Lung (tissue), 16 donors: ENCODE measurements around the gene ARMC7. TPM values are rescaled to one million over a fixed set of nuclear protein-coding genes. Genes with fewer than 3 reads are reported as not detected.

Experiments
- ATAC-seq: fragments of 200-7000 bp; cut with Tn5 transposase; one replicate; pipeline ENCODE4 v1.9.1; 2020; ENCODE audit warnings: moderate number of reproducible peaks; ENCODE audit not compliant: insufficient read depth, low FRiP score
- DNase-seq, 3 donors: peaks; one replicate each; pipeline ENCODE4 v3.0.0-alpha.2; 2013 to 2017
- H3K27ac ChIP-seq, 2 donors: one replicate each; pipeline ENCODE4 v1.5.1; 2013; ENCODE audit warnings: mild to moderate bottlenecking in 2 of 2, moderate library complexity in 2 of 2, control low read depth in 1 of 2, inconsistent platforms in 1 of 2, low read depth in 1 of 2, low read length in 1 of 2
- H3K27me3 ChIP-seq, 3 donors: one replicate each; pipeline ENCODE4 v1.5.1; 2013; ENCODE audit warnings: low read length in 2 of 3; ENCODE audit not compliant: control insufficient read depth in 3 of 3, insufficient read depth in 3 of 3
- H3K36me3 ChIP-seq, 4 donors: one replicate each; pipeline ENCODE4 v1.5.1; 2013; ENCODE audit warnings: low read length in 4 of 4, mild to moderate bottlenecking in 1 of 4, moderate library complexity in 1 of 4; ENCODE audit not compliant: control insufficient read depth in 4 of 4, insufficient read depth in 4 of 4
- H3K4me1 ChIP-seq, 5 donors: one replicate each; pipeline ENCODE4 v1.5.1; 2013; ENCODE audit warnings: low read length in 5 of 5, mild to moderate bottlenecking in 2 of 5, moderate library complexity in 1 of 5; ENCODE audit not compliant: control insufficient read depth in 5 of 5, insufficient read depth in 5 of 5
- H3K4me3 ChIP-seq: one replicate; pipeline ENCODE4 v1.5.1; 2013; ENCODE audit warnings: mild to moderate bottlenecking, control low read depth, moderate library complexity
- H3K9ac ChIP-seq, 2 donors: one replicate each; pipeline ENCODE4 v1.5.1; 2013; ENCODE audit warnings: low read length in 2 of 2, control low read depth in 1 of 2; ENCODE audit not compliant: insufficient read depth in 1 of 2
- H3K9me3 ChIP-seq, 4 donors: one replicate each; pipeline ENCODE4 v1.5.1; 2013; ENCODE audit warnings: low read length in 3 of 4, mild to moderate bottlenecking in 1 of 4, moderate library complexity in 1 of 4; ENCODE audit not compliant: control insufficient read depth in 4 of 4, insufficient read depth in 3 of 4
- WGBS, 2 donors: extraction: QIAGEN DNeasy Blood & Tissue Kit; methylation state at CpG; one replicate each; pipeline ENCODE4 v1.1.7; 2013; 5-methylcytosine and 5-hydroxymethylcytosine counted together
- long read RNA-seq, 5 donors: transcript quantifications; one replicate each; lab custom pipeline, GENCODE V29; 2026
- polyA plus RNA-seq, 2 donors: library from polyadenylated mRNA; stranded (reverse); fragments of 200-250 nt; gene quantifications; one replicate each; pipeline ENCODE4 v1.2.1, GENCODE V29; 2013
- total RNA-seq, 2 donors: library from RNA; depleted of rRNA in 1 of 2; stranded (reverse); fragments of >200 nt in 1 of 2; gene quantifications; one replicate each; pipeline ENCODE4 v1.2.1, GENCODE V29; 2014 to 2021
- TF ChIP-seq, protein P1 (sequence below): IDR thresholded peaks from 2 replicates; pipeline ENCODE4 v1.5.1; 2012; ENCODE audit warnings: mild to moderate bottlenecking; ENCODE audit errors: control extremely low read depth, extremely low read depth
- donor health status: control.
- donor health status: control.
- donor health status: Bipolar disorder and iron deficiency.
- donor health status: healthy.
- donor health status: DM: yes; HTN: yes; CAD: no.

ARMC7 gene
- total RNA-seq (10 to 100 TPM in 1 of 2 donors, 1 to 10 TPM in 1; 8.1 to 19.2 TPM), polyA plus RNA-seq (10 to 100 TPM; 10.2 to 13.5 TPM)
- long read RNA-seq, donor 1, partial matches to known transcripts = 0 of 5 reads
- long read RNA-seq, donor 1, other reads (novel, unspliced or antisense) = 0 of 5 reads
- long read RNA-seq, donor 2, partial matches to known transcripts = 0 of 1 reads
- long read RNA-seq, donor 2, other reads (novel, unspliced or antisense) = 0 of 1 reads
- long read RNA-seq, donor 3, partial matches to known transcripts = 0 of 17 reads
- long read RNA-seq, donor 3, other reads (novel, unspliced or antisense) = 15 of 17 reads
- long read RNA-seq, donor 4, partial matches to known transcripts = 0 of 2 reads
- long read RNA-seq, donor 4, other reads (novel, unspliced or antisense) = 0 of 2 reads
- long read RNA-seq, donor 5, partial matches to known transcripts = 0 of 4 reads
- long read RNA-seq, donor 5, other reads (novel, unspliced or antisense) = 0 of 4 reads

DNA sequence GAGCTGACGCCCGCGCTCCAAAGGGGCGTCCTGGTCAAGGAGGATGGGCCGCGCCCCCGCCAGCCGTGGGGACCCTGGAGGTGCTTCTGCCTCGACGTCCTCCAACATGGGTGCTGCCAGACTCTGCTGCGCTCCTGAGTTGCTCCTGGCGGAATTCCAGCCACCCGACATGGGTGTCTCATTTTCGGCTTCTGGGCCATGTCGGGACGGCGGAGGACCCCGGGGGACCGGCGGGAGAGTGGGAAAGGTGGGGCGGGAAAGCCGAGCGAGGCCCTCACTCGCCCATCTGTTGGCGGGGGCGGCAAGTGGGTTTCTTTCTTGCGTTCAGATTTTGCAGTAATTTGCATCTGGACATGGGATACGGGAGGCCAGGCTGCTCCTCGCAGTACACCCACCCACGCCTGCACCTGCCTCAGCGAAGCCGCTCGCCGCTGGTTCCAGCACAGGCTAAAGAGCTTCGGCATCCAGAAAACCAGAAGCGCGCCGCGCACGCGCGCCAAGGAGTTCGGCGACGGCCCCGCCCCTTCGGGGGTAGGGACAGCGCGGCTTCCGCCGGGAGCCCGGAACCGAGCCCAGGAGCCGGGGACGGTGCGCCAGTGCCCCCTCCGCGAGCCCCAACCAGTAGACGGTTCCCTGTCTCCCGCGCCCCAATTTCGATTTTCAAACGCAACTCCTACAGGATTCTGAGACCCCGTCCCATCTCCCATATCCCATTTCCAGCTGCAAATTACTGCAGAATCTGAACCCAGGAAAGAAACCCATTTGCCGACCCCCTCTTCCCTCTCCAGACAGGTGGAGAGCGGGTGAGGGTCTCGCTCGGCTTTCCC, at the start of gene ARMC7:
Gene ARMC7, plus strand, starts transcription at position 563 of the 827 bp plus-strand sequence. CDS start 320 bp downstream, outside the sequence.
- DNase-seq = peak; percentile 81 to 89 (median 88)
- ATAC-seq = peak; percentile 83
- H3K27me3 ChIP-seq = peaks cover 0 to 4% (median 0%) of the 10 kb centered on the region in 3 donors
- H3K9me3 ChIP-seq = no peaks in the 10 kb centered on the region
- 1% methylated on average over 68 of the region's 68 CpGs for WGBS, 2 donors
- peaks cover 0 to 20% (median 9%) of the 10 kb centered on the region in 5 donors for H3K4me1 ChIP-seq
- peak within 1 kb of the TSS in 1 of 2 donors; percentile 77 for H3K9ac ChIP-seq
- peaks cover 0 to 9% (median 2%) of the 10 kb centered on the region in 4 donors for H3K36me3 ChIP-seq
- peak within 1 kb of the TSS; percentile 82 to 84 for H3K27ac ChIP-seq
- peak within 1 kb of the TSS; percentile 70 for H3K4me3 ChIP-seq
- TF ChIP-seq, protein P1, sequence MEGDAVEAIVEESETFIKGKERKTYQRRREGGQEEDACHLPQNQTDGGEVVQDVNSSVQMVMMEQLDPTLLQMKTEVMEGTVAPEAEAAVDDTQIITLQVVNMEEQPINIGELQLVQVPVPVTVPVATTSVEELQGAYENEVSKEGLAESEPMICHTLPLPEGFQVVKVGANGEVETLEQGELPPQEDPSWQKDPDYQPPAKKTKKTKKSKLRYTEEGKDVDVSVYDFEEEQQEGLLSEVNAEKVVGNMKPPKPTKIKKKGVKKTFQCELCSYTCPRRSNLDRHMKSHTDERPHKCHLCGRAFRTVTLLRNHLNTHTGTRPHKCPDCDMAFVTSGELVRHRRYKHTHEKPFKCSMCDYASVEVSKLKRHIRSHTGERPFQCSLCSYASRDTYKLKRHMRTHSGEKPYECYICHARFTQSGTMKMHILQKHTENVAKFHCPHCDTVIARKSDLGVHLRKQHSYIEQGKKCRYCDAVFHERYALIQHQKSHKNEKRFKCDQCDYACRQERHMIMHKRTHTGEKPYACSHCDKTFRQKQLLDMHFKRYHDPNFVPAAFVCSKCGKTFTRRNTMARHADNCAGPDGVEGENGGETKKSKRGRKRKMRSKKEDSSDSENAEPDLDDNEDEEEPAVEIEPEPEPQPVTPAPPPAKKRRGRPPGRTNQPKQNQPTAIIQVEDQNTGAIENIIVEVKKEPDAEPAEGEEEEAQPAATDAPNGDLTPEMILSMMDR = no peak

GRCh38 chr17:75060434-75061054, 49.2 kb upstream of the ARMC7 start:
- TF ChIP-seq, protein P1 = no peak
- Histone ChIP-seq H3K36me3 (peaks cover 2 to 44% (median 35%) of the 10 kb centered on the region in 4 donors), H3K9ac (no peak overlapping the region), H3K27ac (peak overlapping the region in 1 of 2 donors; percentile 69), H3K4me3 (no peak overlapping the region), H3K27me3 (no peaks in the 10 kb centered on the region), H3K9me3 (peaks cover 0 to 3% (median 0%) of the 10 kb centered on the region in 4 donors), H3K4me1 (peaks cover 0 to 5% (median 0%) of the 10 kb centered on the region in 5 donors)
- DNase-seq (no peak), ATAC-seq (no peak)
- WGBS, 2 donors = 93 to 96% methylated on average over 26 of the region's 26 CpGs

- DNase-seq (no peak), ATAC-seq (no peak)
- peaks cover 0 to 5% (median 0%) of the 10 kb centered on the region in 5 donors for H3K4me1 ChIP-seq
- peaks cover 0 to 3% (median 0%) of the 10 kb centered on the region in 4 donors for H3K9me3 ChIP-seq
- H3K36me3 ChIP-seq = peaks cover 2 to 44% (median 34%) of the 10 kb centered on the region in 4 donors
- no peak overlapping the region for H3K9ac ChIP-seq
- 91 to 95% methylated on average over 10 of the region's 10 CpGs for WGBS, 2 donors
- H3K27ac ChIP-seq = no peak overlapping the region
- no peak overlapping the region for H3K4me3 ChIP-seq
- TF ChIP-seq, protein P1 = no peak
- no peaks in the 10 kb centered on the region for H3K27me3 ChIP-seq
Observed at GRCh38 chr17:75061055-75061438, 48.7 kb upstream of the ARMC7 start.
